DOHH2 (cell line): ENCODE results near the gene LRP1-AS.

ENCODE experiments used
- EZH2phosphoT487 ChIP-seq: fragments of 200-600 bp; sonication (generic); IDR thresholded peaks from 2 replicates; pipeline ENCODE4 v1.6.1; 2017; ENCODE audit warnings: borderline replicate concordance, mild to moderate bottlenecking, antibody characterized with exemption, low read length, moderate library complexity, mixed read lengths
- TF ChIP-seq, protein P1 (sequence below): fragments of 200-600 bp; sonication (generic); IDR thresholded peaks from one replicate; pipeline ENCODE4 v1.5.1; 2014; ENCODE audit warnings: antibody characterized with exemption, mild to moderate bottlenecking, low read depth, low read length; ENCODE audit not compliant: poor library complexity, severe bottlenecking

GRCh38 chr12:57130941-57131340 is 16.5 kb downstream of the LRP1-AS start:
- TF ChIP-seq, protein P1, sequence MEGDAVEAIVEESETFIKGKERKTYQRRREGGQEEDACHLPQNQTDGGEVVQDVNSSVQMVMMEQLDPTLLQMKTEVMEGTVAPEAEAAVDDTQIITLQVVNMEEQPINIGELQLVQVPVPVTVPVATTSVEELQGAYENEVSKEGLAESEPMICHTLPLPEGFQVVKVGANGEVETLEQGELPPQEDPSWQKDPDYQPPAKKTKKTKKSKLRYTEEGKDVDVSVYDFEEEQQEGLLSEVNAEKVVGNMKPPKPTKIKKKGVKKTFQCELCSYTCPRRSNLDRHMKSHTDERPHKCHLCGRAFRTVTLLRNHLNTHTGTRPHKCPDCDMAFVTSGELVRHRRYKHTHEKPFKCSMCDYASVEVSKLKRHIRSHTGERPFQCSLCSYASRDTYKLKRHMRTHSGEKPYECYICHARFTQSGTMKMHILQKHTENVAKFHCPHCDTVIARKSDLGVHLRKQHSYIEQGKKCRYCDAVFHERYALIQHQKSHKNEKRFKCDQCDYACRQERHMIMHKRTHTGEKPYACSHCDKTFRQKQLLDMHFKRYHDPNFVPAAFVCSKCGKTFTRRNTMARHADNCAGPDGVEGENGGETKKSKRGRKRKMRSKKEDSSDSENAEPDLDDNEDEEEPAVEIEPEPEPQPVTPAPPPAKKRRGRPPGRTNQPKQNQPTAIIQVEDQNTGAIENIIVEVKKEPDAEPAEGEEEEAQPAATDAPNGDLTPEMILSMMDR = no peak
- TF ChIP-seq EZH2phosphoT487 = no peak
